Measurements from ENCODE around the gene GIT2. TPM values are rescaled to one million over a fixed set of nuclear protein-coding genes. Genes with fewer than 3 reads are reported as not detected.

GIT2 gene
- total and polyA plus RNA-seq, 2 of the 8 experiments (the other 6 are each of a cell fraction or from before 2014, with no cell fraction given) = 9.6 to 20.7 TPM

- TF ChIP-seq RXRA (IDR thresholded peaks at IDR 0.05; ENCODE audit: insufficient read depth, low read depth, low read length) (no peak), KDM4A (IDR thresholded peaks at IDR 0.05; ENCODE audit: low read depth, low read length, severe bottlenecking) (no peak)
- TF ChIP-seq, protein P1, sequence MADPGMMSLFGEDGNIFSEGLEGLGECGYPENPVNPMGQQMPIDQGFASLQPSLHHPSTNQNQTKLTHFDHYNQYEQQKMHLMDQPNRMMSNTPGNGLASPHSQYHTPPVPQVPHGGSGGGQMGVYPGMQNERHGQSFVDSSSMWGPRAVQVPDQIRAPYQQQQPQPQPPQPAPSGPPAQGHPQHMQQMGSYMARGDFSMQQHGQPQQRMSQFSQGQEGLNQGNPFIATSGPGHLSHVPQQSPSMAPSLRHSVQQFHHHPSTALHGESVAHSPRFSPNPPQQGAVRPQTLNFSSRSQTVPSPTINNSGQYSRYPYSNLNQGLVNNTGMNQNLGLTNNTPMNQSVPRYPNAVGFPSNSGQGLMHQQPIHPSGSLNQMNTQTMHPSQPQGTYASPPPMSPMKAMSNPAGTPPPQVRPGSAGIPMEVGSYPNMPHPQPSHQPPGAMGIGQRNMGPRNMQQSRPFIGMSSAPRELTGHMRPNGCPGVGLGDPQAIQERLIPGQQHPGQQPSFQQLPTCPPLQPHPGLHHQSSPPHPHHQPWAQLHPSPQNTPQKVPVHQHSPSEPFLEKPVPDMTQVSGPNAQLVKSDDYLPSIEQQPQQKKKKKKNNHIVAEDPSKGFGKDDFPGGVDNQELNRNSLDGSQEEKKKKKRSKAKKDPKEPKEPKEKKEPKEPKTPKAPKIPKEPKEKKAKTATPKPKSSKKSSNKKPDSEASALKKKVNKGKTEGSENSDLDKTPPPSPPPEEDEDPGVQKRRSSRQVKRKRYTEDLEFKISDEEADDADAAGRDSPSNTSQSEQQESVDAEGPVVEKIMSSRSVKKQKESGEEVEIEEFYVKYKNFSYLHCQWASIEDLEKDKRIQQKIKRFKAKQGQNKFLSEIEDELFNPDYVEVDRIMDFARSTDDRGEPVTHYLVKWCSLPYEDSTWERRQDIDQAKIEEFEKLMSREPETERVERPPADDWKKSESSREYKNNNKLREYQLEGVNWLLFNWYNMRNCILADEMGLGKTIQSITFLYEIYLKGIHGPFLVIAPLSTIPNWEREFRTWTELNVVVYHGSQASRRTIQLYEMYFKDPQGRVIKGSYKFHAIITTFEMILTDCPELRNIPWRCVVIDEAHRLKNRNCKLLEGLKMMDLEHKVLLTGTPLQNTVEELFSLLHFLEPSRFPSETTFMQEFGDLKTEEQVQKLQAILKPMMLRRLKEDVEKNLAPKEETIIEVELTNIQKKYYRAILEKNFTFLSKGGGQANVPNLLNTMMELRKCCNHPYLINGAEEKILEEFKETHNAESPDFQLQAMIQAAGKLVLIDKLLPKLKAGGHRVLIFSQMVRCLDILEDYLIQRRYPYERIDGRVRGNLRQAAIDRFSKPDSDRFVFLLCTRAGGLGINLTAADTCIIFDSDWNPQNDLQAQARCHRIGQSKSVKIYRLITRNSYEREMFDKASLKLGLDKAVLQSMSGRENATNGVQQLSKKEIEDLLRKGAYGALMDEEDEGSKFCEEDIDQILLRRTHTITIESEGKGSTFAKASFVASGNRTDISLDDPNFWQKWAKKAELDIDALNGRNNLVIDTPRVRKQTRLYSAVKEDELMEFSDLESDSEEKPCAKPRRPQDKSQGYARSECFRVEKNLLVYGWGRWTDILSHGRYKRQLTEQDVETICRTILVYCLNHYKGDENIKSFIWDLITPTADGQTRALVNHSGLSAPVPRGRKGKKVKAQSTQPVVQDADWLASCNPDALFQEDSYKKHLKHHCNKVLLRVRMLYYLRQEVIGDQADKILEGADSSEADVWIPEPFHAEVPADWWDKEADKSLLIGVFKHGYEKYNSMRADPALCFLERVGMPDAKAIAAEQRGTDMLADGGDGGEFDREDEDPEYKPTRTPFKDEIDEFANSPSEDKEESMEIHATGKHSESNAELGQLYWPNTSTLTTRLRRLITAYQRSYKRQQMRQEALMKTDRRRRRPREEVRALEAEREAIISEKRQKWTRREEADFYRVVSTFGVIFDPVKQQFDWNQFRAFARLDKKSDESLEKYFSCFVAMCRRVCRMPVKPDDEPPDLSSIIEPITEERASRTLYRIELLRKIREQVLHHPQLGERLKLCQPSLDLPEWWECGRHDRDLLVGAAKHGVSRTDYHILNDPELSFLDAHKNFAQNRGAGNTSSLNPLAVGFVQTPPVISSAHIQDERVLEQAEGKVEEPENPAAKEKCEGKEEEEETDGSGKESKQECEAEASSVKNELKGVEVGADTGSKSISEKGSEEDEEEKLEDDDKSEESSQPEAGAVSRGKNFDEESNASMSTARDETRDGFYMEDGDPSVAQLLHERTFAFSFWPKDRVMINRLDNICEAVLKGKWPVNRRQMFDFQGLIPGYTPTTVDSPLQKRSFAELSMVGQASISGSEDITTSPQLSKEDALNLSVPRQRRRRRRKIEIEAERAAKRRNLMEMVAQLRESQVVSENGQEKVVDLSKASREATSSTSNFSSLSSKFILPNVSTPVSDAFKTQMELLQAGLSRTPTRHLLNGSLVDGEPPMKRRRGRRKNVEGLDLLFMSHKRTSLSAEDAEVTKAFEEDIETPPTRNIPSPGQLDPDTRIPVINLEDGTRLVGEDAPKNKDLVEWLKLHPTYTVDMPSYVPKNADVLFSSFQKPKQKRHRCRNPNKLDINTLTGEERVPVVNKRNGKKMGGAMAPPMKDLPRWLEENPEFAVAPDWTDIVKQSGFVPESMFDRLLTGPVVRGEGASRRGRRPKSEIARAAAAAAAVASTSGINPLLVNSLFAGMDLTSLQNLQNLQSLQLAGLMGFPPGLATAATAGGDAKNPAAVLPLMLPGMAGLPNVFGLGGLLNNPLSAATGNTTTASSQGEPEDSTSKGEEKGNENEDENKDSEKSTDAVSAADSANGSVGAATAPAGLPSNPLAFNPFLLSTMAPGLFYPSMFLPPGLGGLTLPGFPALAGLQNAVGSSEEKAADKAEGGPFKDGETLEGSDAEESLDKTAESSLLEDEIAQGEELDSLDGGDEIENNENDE (IDR thresholded peaks at IDR 0.05; ENCODE audit: insufficient replicate concordance, low read length) = no peak
Measured at GRCh38 chr12:110033888-110034287, 37.7 kb upstream of the GIT2 start (continued).
